Measurements from ENCODE around the gene TEX14. TPM values are rescaled to one million over a fixed set of nuclear protein-coding genes. Genes with fewer than 3 reads are reported as not detected.
"Not testable (repeated sequence)": the region's sequence is repeated elsewhere in the genome, so short reads cannot be mapped to it uniquely, and the experiment has no call there.

TEX14 gene
- polyA plus RNA-seq, 4 donors = 0.03 to 0.41 TPM; not detected in 2

- no peak for FAIRE-seq
Observed at GRCh38 chr17:58658804-58659713, 32.8 kb downstream of the TEX14 start.

GRCh38 chr17:58657962-58658803 lies 33.7 kb downstream of the TEX14 start:
- DNase-seq = peak in 1 of 2 donors; percentile 39
- FAIRE-seq; H3K4me1 ChIP-seq (ENCODE audit: control insufficient read depth in 3 of 3, insufficient read depth in 2 of 3, low read depth in 1 of 3, low read length in 2 of 3); H3K36me3 ChIP-seq (ENCODE audit: control insufficient read depth in 3 of 3, insufficient read depth in 2 of 3, low read depth in 1 of 3, low read length in 3 of 3); H3K4me3 ChIP-seq (ENCODE audit: low read depth in 1 of 3, low read length in 3 of 3); H3K27me3 ChIP-seq (ENCODE audit: control insufficient read depth in 3 of 3, insufficient read depth in 3 of 3, low read length in 3 of 3): not testable (repeated sequence)
- Histone ChIP-seq H3K27ac (ENCODE audit: low read depth in 1 of 3, low read length in 2 of 3) (peak overlapping the region; percentile 52 to 87 (median 79)), H3K9me3 (ENCODE audit: control insufficient read depth in 2 of 2, insufficient read depth in 1 of 2, low read depth in 1 of 2, low read length in 1 of 2) (peaks cover 0 to 10% of the 10 kb centered on the region in 2 donors)
- WGBS, 3 donors = 62 to 69% (median 65%) methylated on average over 10 of the region's 10 CpGs

More at GRCh38 chr17:58658804-58659713, 32.8 kb downstream of the TEX14 start:
- Histone ChIP-seq H3K9me3 (ENCODE audit: control insufficient read depth in 2 of 2, insufficient read depth in 1 of 2, low read depth in 1 of 2, low read length in 1 of 2) (peaks cover 0 to 10% of the 10 kb centered on the region in 2 donors), H3K4me1 (ENCODE audit: control insufficient read depth in 3 of 3, insufficient read depth in 2 of 3, low read depth in 1 of 3, low read length in 2 of 3) (peaks cover 0 to 4% (median 0%) of the 10 kb centered on the region in 3 donors), H3K4me3 (ENCODE audit: low read depth in 1 of 3, low read length in 3 of 3) (peak overlapping the region in 1 of 3 donors; percentile 46), H3K27ac (ENCODE audit: low read depth in 1 of 3, low read length in 2 of 3) (peak overlapping the region; percentile 52 to 87 (median 79)), H3K27me3 (ENCODE audit: control insufficient read depth in 3 of 3, insufficient read depth in 3 of 3, low read length in 3 of 3) (no peaks in the 10 kb centered on the region), H3K36me3 (ENCODE audit: control insufficient read depth in 3 of 3, insufficient read depth in 2 of 3, low read depth in 1 of 3, low read length in 3 of 3) (no peaks in the 10 kb centered on the region)
- peak; percentile 83 to 93 for DNase-seq
- 1% methylated on average over 38 of the region's 38 CpGs for WGBS, 3 donors

GRCh38 chr17:58648236-58648635 lies 43.6 kb downstream of the TEX14 start:
- H3K4me3 ChIP-seq (ENCODE audit: low read depth in 1 of 3, low read length in 3 of 3) = no peak overlapping the region
- no peaks in the 10 kb centered on the region for H3K9me3 ChIP-seq (ENCODE audit: control insufficient read depth in 2 of 2, insufficient read depth in 1 of 2, low read depth in 1 of 2, low read length in 1 of 2)
- H3K27ac ChIP-seq (ENCODE audit: low read depth in 1 of 3, low read length in 2 of 3) = no peak overlapping the region
- H3K27me3 ChIP-seq (ENCODE audit: control insufficient read depth in 3 of 3, insufficient read depth in 3 of 3, low read length in 3 of 3) = no peaks in the 10 kb centered on the region
- DNase-seq (no peak), FAIRE-seq (no peak)
- H3K4me1 ChIP-seq (ENCODE audit: control insufficient read depth in 3 of 3, insufficient read depth in 2 of 3, low read depth in 1 of 3, low read length in 2 of 3) = no peaks in the 10 kb centered on the region
- no peaks in the 10 kb centered on the region for H3K36me3 ChIP-seq (ENCODE audit: control insufficient read depth in 3 of 3, insufficient read depth in 2 of 3, low read depth in 1 of 3, low read length in 3 of 3)

- Histone ChIP-seq H3K9me3 (ENCODE audit: control insufficient read depth in 2 of 2, insufficient read depth in 1 of 2, low read depth in 1 of 2, low read length in 1 of 2) (no peaks in the 10 kb centered on the region), H3K27me3 (ENCODE audit: control insufficient read depth in 3 of 3, insufficient read depth in 3 of 3, low read length in 3 of 3) (no peaks in the 10 kb centered on the region), H3K36me3 (ENCODE audit: control insufficient read depth in 3 of 3, insufficient read depth in 2 of 3, low read depth in 1 of 3, low read length in 3 of 3) (no peaks in the 10 kb centered on the region), H3K27ac (ENCODE audit: low read depth in 1 of 3, low read length in 2 of 3) (no peak overlapping the region), H3K4me3 (ENCODE audit: low read depth in 1 of 3, low read length in 3 of 3) (no peak overlapping the region), H3K4me1 (ENCODE audit: control insufficient read depth in 3 of 3, insufficient read depth in 2 of 3, low read depth in 1 of 3, low read length in 2 of 3) (no peaks in the 10 kb centered on the region)
- FAIRE-seq (no peak), DNase-seq (no peak)
- 56 to 63% (median 62%) methylated on average over 2 of the region's 2 CpGs for WGBS, 3 donors
Observed at GRCh38 chr17:58643147-58643546, 48.7 kb downstream of the TEX14 start.

GRCh38 chr17:58641887-58642311 lies 49.9 kb downstream of the TEX14 start:
- 70 to 78% (median 71%) methylated on average over 1 of the region's 1 CpG for WGBS, 3 donors

GRCh38 chr17:58640202-58640601 lies 51.6 kb downstream of the TEX14 start:
- DNase-seq (no peak), FAIRE-seq (no peak)
- Histone ChIP-seq H3K27me3 (ENCODE audit: control insufficient read depth in 3 of 3, insufficient read depth in 3 of 3, low read length in 3 of 3) (no peaks in the 10 kb centered on the region), H3K27ac (ENCODE audit: low read depth in 1 of 3, low read length in 2 of 3) (no peak overlapping the region), H3K4me1 (ENCODE audit: control insufficient read depth in 3 of 3, insufficient read depth in 2 of 3, low read depth in 1 of 3, low read length in 2 of 3) (no peaks in the 10 kb centered on the region), H3K9me3 (ENCODE audit: control insufficient read depth in 2 of 2, insufficient read depth in 1 of 2, low read depth in 1 of 2, low read length in 1 of 2) (no peaks in the 10 kb centered on the region), H3K4me3 (ENCODE audit: low read depth in 1 of 3, low read length in 3 of 3) (no peak overlapping the region), H3K36me3 (ENCODE audit: control insufficient read depth in 3 of 3, insufficient read depth in 2 of 3, low read depth in 1 of 3, low read length in 3 of 3) (no peaks in the 10 kb centered on the region)
- WGBS, 3 donors = 36 to 67% (median 47%) methylated on average over 4 of the region's 4 CpGs

More at GRCh38 chr17:58641887-58642311, 49.9 kb downstream of the TEX14 start:
- Histone ChIP-seq H3K27ac (ENCODE audit: low read depth in 1 of 3, low read length in 2 of 3) (no peak overlapping the region), H3K4me1 (ENCODE audit: control insufficient read depth in 3 of 3, insufficient read depth in 2 of 3, low read depth in 1 of 3, low read length in 2 of 3) (no peaks in the 10 kb centered on the region), H3K4me3 (ENCODE audit: low read depth in 1 of 3, low read length in 3 of 3) (no peak overlapping the region), H3K36me3 (ENCODE audit: control insufficient read depth in 3 of 3, insufficient read depth in 2 of 3, low read depth in 1 of 3, low read length in 3 of 3) (no peaks in the 10 kb centered on the region), H3K27me3 (ENCODE audit: control insufficient read depth in 3 of 3, insufficient read depth in 3 of 3, low read length in 3 of 3) (no peaks in the 10 kb centered on the region), H3K9me3 (ENCODE audit: control insufficient read depth in 2 of 2, insufficient read depth in 1 of 2, low read depth in 1 of 2, low read length in 1 of 2) (no peaks in the 10 kb centered on the region)
- FAIRE-seq = no peak
- DNase-seq = no peak

- Histone ChIP-seq H3K27ac (ENCODE audit: low read depth in 1 of 3, low read length in 2 of 3) (no peak overlapping the region), H3K27me3 (ENCODE audit: control insufficient read depth in 3 of 3, insufficient read depth in 3 of 3, low read length in 3 of 3) (no peaks in the 10 kb centered on the region), H3K9me3 (ENCODE audit: control insufficient read depth in 2 of 2, insufficient read depth in 1 of 2, low read depth in 1 of 2, low read length in 1 of 2) (no peaks in the 10 kb centered on the region), H3K36me3 (ENCODE audit: control insufficient read depth in 3 of 3, insufficient read depth in 2 of 3, low read depth in 1 of 3, low read length in 3 of 3) (no peaks in the 10 kb centered on the region), H3K4me1 (ENCODE audit: control insufficient read depth in 3 of 3, insufficient read depth in 2 of 3, low read depth in 1 of 3, low read length in 2 of 3) (no peaks in the 10 kb centered on the region), H3K4me3 (ENCODE audit: low read depth in 1 of 3, low read length in 3 of 3) (no peak overlapping the region)
- no peak for DNase-seq
- WGBS, 3 donors = 58 to 72% (median 70%) methylated on average over 6 of the region's 6 CpGs
- no peak for FAIRE-seq
Observed at GRCh38 chr17:58639681-58640080, 52.2 kb downstream of the TEX14 start.

GRCh38 chr17:58637011-58637570 lies 54.8 kb downstream of the TEX14 start:
- 77 to 84% (median 78%) methylated on average over 12 of the region's 12 CpGs for WGBS, 3 donors
- no peak for DNase-seq
- Histone ChIP-seq H3K27ac (ENCODE audit: low read depth in 1 of 3, low read length in 2 of 3) (no peak overlapping the region), H3K9me3 (ENCODE audit: control insufficient read depth in 2 of 2, insufficient read depth in 1 of 2, low read depth in 1 of 2, low read length in 1 of 2) (no peaks in the 10 kb centered on the region), H3K36me3 (ENCODE audit: control insufficient read depth in 3 of 3, insufficient read depth in 2 of 3, low read depth in 1 of 3, low read length in 3 of 3) (no peaks in the 10 kb centered on the region), H3K4me1 (ENCODE audit: control insufficient read depth in 3 of 3, insufficient read depth in 2 of 3, low read depth in 1 of 3, low read length in 2 of 3) (no peaks in the 10 kb centered on the region), H3K27me3 (ENCODE audit: control insufficient read depth in 3 of 3, insufficient read depth in 3 of 3, low read length in 3 of 3) (no peaks in the 10 kb centered on the region), H3K4me3 (ENCODE audit: low read depth in 1 of 3, low read length in 3 of 3) (no peak overlapping the region)
- FAIRE-seq = no peak
